GM19463 (cell line): ENCODE results near the gene UBE2Q1.

Experiments
- ATAC-seq: cut with Tn5 transposase; IDR thresholded peaks from one replicate; pipeline ENCODE4 v1.9.1; 2021; ENCODE audit warnings: mild to moderate bottlenecking, moderate library complexity; ENCODE audit not compliant: unreplicated experiment

Gene UBE2Q1

GRCh38 chr1:154557939-154558719 is at the start of gene UBE2Q1:
UBE2Q1 (minus strand) TSS chr1:154558662; CDS start chr1:154558553, 109 bp downstream.
- no peak for ATAC-seq

- peak; percentile 63 for ATAC-seq
Observed at GRCh38 chr1:154607609-154608396, 49.3 kb upstream of the UBE2Q1 start, which contains the start of gene ADAR. ADAR (minus strand) TSS chr1:154608186; CDS start chr1:154608006, 180 bp downstream.

GRCh38 chr1:154607106-154607608 is 48.7 kb upstream of the UBE2Q1 start:
- ATAC-seq: no peak

- ATAC-seq: no peak
Observed at GRCh38 chr1:154605534-154605933, 47.1 kb upstream of the UBE2Q1 start.

- ATAC-seq: no peak
Observed at GRCh38 chr1:154603317-154603716, 44.9 kb upstream of the UBE2Q1 start.

GRCh38 chr1:154599658-154600057 is 41.2 kb upstream of the UBE2Q1 start:
- no peak for ATAC-seq

- ATAC-seq: no peak
Observed at GRCh38 chr1:154598871-154599635, 40.6 kb upstream of the UBE2Q1 start.

GRCh38 chr1:154595621-154596020 is 37.2 kb upstream of the UBE2Q1 start:
- ATAC-seq: no peak

GRCh38 chr1:154594811-154595210 is 36.3 kb upstream of the UBE2Q1 start:
- no peak for ATAC-seq

- no peak for ATAC-seq
Observed at GRCh38 chr1:154593390-154593789, 34.9 kb upstream of the UBE2Q1 start.

GRCh38 chr1:154591206-154591605 is 32.7 kb upstream of the UBE2Q1 start:
- ATAC-seq: no peak

GRCh38 chr1:154590756-154591155 is 32.3 kb upstream of the UBE2Q1 start:
- no peak for ATAC-seq

- ATAC-seq: no peak
Observed at GRCh38 chr1:154589780-154590179, 31.3 kb upstream of the UBE2Q1 start.

GRCh38 chr1:154586641-154587040 is 28.2 kb upstream of the UBE2Q1 start:
- ATAC-seq: no peak

- ATAC-seq: no peak
Observed at GRCh38 chr1:154586231-154586630, 27.8 kb upstream of the UBE2Q1 start.

- no peak for ATAC-seq
Observed at GRCh38 chr1:154584267-154584994, 26.0 kb upstream of the UBE2Q1 start.

- no peak for ATAC-seq
Observed at GRCh38 chr1:154583773-154584172, 25.3 kb upstream of the UBE2Q1 start.

- ATAC-seq: no peak
Observed at GRCh38 chr1:154582885-154583284, 24.4 kb upstream of the UBE2Q1 start.

- no peak for ATAC-seq
Observed at GRCh38 chr1:154581766-154582165, 23.3 kb upstream of the UBE2Q1 start.

GRCh38 chr1:154579374-154579773 is 20.9 kb upstream of the UBE2Q1 start:
- ATAC-seq: no peak
